GM18861 (cell line): ENCODE measurements around the gene R3HDM4.

Experiments used
- ATAC-seq: cut with Tn5 transposase; IDR thresholded peaks from one replicate; pipeline ENCODE4 v1.9.1; 2021; ENCODE audit not compliant: unreplicated experiment

The R3HDM4 gene

GRCh38 chr19:947707-948539 lies 34.9 kb upstream of the R3HDM4 start:
- ATAC-seq, result peak; percentile 63

GRCh38 chr19:947090-947706 lies 34.2 kb upstream of the R3HDM4 start:
- ATAC-seq, result no peak

GRCh38 chr19:945401-946252 lies 32.6 kb upstream of the R3HDM4 start:
- ATAC-seq, result no peak

GRCh38 chr19:944663-945241 lies 31.7 kb upstream of the R3HDM4 start:
- no peak for ATAC-seq

- ATAC-seq, result no peak
These were observed 31.1 kb upstream of the R3HDM4 start for GRCh38 chr19:944171-944567.

- no peak for ATAC-seq
These were observed 30.6 kb upstream of the R3HDM4 start for GRCh38 chr19:943551-944170.

GRCh38 chr19:942133-942645 lies 29.2 kb upstream of the R3HDM4 start:
- ATAC-seq, result no peak

- no peak for ATAC-seq
These were observed 28.5 kb upstream of the R3HDM4 start for GRCh38 chr19:941292-942132.

- ATAC-seq, result peak; percentile 46
These were observed 27.7 kb upstream of the R3HDM4 start for GRCh38 chr19:940591-941291.

GRCh38 chr19:939922-940321 lies 26.9 kb upstream of the R3HDM4 start:
- ATAC-seq, result no peak

- ATAC-seq, result no peak
These were observed 26.4 kb upstream of the R3HDM4 start for GRCh38 chr19:939439-939838.

GRCh38 chr19:938233-938923 lies 25.4 kb upstream of the R3HDM4 start:
- no peak for ATAC-seq

GRCh38 chr19:937259-937694 lies 24.3 kb upstream of the R3HDM4 start:
- no peak for ATAC-seq

GRCh38 chr19:936175-936546 lies 23.1 kb upstream of the R3HDM4 start:
- ATAC-seq, result no peak

- ATAC-seq, result no peak
These were observed 22.0 kb upstream of the R3HDM4 start for GRCh38 chr19:934865-935479.

- no peak for ATAC-seq
These were observed 21.3 kb upstream of the R3HDM4 start for GRCh38 chr19:934197-934840.

GRCh38 chr19:933553-933882 lies 20.5 kb upstream of the R3HDM4 start:
- no peak for ATAC-seq
